SK-N-SH (cell line): ENCODE data around the gene GALNT8.

Source experiments
- JUND ChIP-seq: IDR thresholded peaks from 2 replicates; pipeline ENCODE4 v1.4.0; 2012
- PBX3 ChIP-seq: IDR thresholded peaks from 2 replicates; pipeline ENCODE4; 2012

GRCh38 chr12:4807813-4808212 is 87.6 kb downstream of the GALNT8 start:
- no peak for TF ChIP-seq JUND
- no peak for TF ChIP-seq PBX3
